NCI-H2196 (cell line): Measurements from ENCODE around the gene POLD1.
A peak's percentile ranks its signal among the peaks of the same experiment; 100 is the strongest.
"Not testable (repeated sequence)": the region's sequence is repeated elsewhere in the genome, so short reads cannot be mapped to it uniquely, and the experiment has no call there.

Experiments used
- DNase-seq: peaks from one replicate; lab custom pipeline; 2025; ENCODE audit not compliant: unreplicated experiment; lab: John Stamatoyannopoulos, UW

The POLD1 gene

DNA sequence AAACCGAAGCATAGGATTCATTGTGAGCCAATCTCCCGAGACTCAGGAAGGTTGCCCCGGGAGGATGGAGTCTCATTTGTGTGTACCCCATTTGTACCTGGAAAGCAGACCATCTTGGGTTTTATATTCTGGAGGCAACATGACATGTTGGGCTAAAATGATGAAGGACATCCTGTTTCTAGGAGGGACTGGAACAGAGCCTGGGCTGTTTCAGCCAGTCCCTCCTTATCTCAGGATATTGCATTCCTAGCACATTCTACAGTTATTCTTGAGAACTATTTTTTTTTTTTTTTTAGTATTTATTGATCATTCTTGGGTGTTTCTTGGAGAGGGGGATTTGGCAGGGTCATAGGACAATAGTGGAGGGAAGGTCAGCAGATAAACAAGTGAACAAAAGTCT lies 6.1 kb downstream of the POLD1 start:
- DNase-seq = not testable (repeated sequence)

DNA sequence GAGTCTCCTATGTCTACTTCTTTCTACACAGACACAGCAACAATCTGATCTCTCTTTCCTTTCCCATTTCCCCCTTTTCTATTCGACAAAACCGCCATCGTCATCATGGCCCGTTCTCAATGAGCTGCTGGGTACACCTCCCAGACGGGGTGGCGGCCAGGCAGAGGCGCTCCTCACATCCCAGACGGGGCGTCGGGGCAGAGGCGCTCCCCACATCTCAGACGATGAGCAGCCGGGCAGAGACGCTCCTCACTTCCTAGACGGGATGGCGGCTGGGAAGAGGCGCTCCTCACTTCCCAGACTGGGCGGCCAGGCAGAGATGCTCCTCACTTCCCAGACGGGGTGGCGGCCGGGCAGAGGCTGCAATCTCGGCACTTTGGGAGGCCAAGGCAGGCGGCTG lies 6.8 kb downstream of the POLD1 start:
- not testable (repeated sequence) for DNase-seq

DNA sequence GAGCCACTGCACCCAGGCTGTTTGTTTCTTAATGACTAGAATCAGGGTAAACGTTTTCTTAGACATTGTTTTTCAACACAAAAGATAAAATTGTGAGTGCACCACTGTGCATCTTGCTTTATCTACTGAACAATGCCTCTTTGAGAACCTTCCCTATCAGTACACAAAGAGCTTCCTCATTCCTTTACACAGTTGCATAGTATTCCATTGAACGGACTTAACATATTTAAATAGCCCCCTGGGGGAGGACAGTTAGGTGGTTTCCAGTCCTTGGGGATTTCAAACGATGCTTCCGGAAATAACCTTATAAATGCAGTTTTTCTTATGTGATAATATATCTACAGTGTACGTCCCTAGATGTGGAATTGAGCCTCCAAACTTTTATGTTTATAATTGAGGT lies 8.6 kb downstream of the POLD1 start:
- DNase-seq = no peak

DNA sequence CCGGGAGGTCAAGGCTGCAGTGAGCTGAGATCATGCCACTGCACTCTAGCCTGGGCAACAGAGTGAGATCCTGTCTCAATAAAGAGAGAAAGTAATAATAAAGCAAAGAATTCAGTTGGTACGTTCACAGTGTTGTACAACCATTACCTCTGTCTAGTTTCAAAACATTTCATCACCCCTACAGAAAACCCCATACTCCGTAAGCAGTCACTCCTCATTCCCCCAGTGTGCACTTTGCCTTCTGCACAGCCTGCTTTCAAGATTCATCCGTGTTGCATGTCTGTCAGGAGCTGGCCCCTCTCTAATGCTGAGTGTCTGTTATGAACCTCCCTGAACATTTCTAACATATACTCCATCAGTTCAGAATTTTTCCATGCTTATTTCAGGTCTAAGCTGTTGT lies 9.4 kb downstream of the POLD1 start:
- DNase-seq = no peak

DNA sequence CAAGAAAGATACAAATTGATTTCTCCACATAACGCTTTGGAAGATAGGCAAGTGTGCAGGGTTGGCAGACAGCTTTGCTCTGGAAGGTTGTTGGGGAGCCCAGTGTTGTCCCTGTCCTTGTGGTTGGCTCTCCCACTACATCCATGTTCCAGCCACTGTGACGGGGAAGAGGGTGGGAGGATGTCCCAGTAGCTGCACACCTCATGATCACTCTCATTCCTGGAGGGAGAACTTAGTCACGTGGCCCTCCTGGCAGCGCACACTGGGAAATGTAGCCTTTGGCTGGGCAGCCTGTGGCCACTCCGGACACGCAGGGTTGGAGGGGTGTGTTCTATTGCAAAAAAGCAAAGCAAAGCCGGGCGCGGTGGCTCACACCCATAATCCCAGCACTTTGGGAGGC lies 9.9 kb downstream of the POLD1 start:
- DNase-seq = no peak

DNA sequence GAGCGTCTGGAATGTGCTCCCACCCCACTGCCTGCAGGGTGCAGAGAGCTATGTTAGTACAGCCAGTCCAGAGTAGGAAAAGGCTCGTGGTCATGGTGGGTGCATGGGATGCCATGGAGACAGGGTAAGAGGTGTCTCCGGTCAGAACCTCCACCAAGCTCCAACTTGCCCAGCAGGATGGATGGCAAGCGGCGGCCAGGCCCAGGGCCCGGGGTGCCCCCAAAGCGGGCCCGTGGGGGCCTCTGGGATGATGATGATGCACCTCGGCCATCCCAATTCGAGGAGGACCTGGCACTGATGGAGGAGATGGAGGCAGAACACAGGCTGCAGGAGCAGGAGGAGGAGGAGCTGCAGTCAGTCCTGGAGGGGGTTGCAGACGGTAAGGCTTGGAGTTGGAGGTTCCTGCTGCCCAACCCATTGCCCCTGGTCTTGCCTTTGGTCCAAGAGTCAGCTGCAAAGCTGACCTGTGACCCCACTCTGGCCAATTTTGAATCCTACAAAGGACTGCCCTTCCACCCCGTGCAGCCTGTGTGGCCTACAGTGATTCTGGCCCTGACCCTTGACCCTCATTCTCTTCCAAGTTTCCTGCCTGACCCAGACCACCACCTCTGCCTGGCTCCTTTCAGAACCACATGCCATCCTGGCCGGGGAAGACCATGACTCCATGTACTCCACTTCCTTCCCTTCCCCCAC lies 14.7 kb downstream of the POLD1 start:
- DNase-seq = no peak

DNA sequence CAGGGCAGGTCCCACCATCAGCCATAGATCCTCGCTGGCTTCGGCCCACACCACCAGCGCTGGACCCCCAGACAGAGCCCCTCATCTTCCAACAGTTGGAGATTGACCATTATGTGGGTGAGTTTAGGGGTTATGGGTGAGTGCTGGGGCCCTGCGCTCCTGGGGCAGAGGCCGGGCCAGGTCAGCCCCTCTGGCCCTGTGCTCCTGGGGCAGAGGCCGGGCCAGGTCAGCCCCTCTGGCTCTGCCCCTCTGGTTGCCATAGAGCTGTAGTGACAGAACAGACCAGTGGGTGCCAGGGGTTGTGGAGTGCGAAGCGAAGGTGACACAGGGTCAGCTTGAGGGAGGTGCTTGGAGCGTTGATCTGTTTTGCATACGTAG lies 15.2 kb downstream of the POLD1 start:
- DNase-seq = no peak

DNA sequence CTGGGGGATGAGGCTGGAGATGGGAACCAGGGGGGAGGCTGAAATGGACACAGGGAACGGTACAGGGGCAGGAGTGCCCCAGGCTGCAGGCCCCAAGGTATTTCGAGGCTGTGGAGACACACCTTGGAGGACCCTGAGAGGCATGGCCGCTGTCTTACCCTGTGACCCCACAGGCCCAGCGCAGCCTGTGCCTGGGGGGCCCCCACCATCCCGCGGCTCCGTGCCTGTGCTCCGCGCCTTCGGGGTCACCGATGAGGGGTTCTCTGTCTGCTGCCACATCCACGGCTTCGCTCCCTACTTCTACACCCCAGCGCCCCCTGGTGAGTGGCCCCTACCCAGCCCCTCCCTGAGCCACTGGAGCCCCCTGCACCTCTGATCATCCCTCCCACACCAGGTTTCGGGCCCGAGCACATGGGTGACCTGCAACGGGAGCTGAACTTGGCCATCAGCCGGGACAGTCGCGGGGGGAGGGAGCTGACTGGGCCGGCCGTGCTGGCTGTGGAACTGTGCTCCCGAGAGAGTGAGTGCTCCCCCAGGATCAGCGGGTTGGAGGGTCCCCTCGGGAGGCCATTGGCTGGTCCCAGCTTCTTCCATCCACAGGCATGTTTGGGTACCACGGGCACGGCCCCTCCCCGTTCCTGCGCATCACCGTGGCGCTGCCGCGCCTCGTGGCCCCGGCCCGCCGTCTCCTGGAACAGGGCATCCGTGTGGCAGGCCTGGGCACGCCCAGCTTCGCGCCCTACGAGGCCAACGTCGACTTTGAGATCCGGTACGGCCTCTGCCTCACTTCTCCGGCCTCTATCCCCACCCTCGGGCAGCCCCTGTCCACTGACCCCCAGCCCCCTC lies 17.7 kb downstream of the POLD1 start:
- DNase-seq = no peak

DNA sequence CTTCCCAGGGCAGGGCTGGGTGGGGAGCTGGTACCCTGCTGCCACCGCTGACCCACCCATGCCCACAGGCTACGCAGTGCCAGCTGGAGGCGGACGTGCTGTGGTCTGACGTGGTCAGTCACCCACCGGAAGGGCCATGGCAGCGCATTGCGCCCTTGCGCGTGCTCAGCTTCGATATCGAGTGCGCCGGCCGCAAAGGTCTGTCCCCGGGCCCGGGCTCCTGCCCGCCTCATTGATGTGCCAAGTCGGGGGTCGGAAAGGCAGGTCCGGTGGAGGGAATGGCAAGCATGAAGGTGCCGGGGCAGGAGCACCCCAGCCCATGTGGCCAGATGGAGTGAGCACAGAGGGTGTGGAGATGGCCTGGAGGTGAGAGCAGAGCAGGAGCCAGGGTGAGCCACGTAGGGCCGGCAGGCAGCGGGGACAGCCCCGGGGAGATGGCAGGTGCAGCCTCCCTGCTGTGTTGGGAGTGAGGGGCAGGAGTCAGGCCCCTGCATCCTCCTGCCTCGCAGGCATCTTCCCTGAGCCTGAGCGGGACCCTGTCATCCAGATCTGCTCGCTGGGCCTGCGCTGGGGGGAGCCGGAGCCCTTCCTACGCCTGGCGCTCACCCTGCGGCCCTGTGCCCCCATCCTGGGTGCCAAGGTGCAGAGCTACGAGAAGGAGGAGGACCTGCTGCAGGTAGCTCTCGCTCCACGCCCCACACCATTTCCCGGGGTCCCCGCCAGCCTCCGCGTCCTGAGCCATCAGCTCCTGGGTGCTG lies 18.6 kb downstream of the POLD1 start:
- DNase-seq = no peak

DNA sequence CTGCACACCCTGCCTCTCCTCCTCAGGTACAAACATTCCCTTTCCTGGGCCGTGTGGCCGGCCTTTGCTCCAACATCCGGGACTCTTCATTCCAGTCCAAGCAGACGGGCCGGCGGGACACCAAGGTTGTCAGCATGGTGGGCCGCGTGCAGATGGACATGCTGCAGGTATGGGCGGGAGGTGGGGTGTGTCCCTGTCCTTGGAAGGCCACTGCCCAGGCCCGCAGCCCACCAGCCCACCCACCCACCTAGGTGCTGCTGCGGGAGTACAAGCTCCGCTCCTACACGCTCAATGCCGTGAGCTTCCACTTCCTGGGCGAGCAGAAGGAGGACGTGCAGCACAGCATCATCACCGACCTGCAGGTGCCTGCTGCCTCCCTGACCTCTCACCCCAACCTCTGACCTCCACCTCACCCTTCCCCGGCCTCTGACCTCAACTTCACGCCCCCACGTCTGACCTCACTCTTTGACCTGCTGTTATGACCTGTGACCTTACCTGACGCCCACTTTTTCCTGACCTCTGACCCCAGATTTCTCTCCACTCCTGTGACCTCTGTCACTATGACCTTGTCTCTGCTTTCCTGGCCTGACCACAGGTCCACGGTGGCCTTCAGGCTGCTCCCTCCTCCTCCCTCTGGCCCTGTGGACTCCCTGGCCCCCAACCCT lies 22.1 kb downstream of the POLD1 start:
- DNase-seq = no peak

DNA sequence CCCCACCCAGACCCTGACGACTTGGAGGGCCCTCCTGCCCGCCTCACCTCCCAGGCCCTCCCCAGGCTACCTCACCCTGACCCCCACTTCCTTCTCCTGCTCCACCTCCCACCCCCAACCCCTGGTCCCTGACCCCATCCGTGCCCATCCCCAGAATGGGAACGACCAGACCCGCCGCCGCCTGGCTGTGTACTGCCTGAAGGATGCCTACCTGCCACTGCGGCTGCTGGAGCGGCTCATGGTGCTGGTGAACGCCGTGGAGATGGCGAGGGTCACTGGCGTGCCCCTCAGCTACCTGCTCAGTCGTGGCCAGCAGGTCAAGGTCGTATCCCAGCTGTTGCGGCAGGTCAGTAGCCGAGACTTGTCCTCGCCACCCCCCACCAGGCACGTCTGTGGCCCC lies 22.7 kb downstream of the POLD1 start:
- DNase-seq = no peak

DNA sequence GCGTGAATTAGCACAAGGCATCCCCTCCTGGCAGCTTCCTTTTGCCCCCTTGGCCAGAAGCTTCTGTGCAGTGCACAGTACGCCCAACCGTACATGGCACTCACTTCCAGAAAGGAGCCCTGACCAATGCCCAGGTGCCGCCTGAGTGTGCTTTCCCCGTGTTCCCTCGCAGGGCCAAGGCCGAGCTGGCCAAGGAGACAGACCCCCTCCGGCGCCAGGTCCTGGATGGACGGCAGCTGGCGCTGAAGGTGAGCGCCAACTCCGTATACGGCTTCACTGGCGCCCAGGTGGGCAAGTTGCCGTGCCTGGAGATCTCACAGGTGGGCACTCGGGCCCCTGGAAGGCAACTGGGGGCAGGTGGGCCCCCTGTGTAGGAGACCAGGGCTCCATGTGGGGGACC lies 25.2 kb downstream of the POLD1 start:
- DNase-seq = no peak

DNA sequence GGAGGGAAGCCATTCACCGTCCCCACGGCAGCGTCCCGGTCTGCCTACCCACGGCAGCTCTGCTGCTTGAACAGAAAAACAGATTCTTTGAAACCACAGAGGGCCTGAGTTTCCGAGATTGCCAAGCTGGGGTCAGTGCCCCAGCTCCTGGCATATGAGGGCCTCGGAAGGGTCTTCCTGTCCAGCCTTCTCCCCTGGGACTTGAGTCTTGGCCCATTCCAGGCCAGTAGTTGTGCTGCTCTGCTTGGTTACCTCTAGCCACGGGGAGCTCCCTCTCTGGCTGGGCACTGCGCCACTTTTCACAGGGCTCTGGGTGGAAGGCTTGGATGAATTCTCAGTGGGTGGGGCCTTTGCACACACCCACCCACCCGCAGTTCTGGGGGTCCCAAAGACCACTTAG lies 26.0 kb downstream of the POLD1 start:
- no peak for DNase-seq

DNA sequence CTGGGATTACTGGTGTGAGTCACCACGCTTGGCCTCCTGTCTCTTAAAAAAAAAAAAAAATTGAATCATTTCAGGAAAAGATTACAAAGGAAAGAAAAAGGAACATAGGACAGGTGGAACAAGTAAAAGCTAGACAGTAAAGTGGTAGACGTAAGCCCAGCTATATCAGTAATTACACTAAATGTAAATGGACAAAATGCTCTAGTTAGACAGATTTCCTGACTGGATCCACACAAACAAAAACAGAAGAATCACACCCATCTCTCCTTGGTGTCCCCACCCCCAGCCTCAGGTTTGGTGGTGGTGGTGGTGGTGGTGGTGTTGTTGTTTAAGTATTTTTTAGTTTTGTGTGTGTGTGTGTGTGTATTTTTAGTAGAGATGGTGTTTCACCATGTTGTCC lies 28.3 kb downstream of the POLD1 start:
- no peak for DNase-seq

DNA sequence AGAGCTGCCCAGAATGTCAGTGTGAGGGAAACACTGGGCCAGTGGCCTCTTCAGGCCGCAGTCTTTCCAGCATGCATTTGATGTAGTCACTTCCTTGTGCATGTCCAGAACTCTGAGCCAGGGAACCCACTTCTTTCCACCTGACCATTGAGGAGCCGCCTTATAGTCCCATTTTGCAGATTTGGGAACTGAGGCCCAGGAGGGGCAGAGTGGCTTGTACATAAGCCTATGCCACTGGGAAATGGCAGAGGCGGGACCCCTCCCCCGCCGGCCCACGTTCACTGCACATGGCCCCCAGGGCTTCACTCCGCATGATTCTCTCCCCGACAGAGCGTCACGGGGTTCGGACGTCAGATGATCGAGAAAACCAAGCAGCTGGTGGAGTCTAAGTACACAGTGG lies 28.9 kb downstream of the POLD1 start:
- no peak for DNase-seq

DNA sequence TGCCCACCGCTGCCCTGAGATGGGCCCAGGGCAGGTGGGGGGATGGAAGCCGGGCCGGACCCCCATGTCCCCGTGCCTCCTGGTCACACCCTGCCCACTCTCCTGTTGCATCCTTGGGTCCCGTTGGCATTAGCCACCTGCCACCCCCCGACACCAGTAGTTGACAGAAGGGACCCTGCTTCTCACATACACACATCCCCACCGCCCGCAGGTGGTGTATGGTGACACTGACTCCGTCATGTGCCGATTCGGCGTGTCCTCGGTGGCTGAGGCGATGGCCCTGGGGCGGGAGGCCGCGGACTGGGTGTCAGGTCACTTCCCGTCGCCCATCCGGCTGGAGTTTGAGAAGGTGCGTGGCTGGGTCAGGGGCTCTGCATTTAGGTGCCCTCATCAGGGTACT lies 29.4 kb downstream of the POLD1 start:
- no peak for DNase-seq

DNA sequence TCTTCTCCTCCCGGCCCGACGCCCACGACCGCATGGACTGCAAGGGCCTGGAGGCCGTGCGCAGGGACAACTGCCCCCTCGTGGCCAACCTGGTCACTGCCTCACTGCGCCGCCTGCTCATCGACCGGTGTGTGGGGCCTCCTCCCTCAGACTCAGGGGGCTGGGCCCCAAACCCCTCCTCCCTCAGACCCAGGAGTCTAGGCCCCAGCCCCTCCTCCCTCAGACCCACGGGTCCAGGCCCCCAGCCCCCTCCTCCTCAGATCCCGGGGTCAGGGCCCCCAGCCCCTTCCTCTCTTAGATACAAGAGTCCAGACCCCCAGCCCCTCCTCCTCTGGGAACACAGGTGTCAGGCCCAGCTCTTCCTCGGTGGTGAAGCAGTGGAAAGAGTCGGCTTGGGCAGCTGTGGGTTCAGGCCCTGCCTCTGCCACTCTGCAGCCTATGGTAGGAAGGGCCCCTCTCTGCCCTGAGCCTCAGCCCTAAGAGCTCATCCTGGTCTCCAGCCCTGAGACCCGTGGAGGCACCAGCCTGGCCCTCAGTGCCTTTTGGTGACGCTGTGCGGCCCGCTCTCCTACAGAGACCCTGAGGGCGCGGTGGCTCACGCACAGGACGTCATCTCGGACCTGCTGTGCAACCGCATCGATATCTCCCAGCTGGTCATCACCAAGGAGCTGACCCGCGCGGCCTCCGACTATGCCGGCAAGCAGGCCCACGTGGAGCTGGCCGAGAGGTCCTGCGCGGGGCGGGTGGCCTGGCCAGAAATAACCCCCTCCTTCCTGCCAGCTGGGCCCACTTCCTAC lies 30.9 kb downstream of the POLD1 start:
- DNase-seq = peak; percentile 5

DNA sequence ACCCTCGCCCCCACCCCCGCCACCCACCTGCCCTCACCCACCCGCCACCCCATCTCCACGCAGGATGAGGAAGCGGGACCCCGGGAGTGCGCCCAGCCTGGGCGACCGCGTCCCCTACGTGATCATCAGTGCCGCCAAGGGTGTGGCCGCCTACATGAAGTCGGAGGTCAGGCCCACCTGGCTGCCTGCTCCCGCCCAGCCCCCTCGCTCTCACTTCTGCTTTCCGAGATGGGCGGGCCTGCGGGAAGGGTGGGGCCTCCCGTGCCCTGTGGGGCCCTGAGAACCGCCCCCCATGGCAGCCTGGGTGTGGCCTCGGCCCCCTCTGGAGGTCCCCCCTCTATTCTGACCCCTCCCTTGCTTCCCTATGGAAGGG lies 31.5 kb downstream of the POLD1 start:
- DNase-seq = no peak

DNA sequence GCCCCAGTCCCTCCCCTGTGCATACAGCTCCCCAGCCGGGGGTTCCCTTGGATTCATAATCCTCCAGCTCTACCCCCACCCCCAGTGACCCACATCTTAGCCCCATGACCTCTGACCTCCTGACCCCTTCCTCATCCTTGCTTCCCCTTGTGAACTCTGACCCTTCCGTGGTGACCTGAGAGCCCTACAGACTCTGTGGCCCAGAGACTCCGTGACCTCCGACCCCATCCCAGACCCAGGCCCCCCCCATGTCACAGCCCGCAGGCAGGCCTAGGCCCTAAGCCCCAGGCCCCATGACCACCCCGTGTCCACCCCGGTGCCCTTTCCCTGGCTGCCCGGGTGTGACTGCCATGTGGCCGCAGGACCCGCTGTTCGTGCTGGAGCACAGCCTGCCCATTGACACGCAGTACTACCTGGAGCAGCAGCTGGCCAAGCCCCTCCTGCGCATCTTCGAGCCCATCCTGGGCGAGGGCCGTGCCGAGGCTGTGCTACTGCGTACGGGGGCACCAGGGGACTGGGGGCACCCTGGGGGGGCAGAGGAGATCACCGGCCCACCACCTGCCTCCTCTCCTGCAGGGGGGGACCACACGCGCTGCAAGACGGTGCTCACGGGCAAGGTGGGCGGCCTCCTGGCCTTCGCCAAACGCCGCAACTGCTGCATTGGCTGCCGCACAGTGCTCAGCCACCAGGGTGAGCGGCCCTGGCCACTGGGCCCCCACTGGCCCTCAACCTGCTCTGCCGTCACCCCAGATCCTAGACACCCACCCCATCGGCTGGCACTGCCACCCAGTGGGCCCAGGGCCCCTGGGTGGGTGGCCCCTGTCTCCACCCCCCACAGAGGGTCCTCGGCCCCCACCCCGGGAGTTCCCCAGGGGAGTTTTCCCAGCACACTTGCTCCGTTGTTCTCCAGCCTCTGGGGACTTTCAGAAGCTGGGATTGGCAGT lies 32.2 kb downstream of the POLD1 start:
- no peak for DNase-seq
